WTC11 (cell line): ENCODE results near the gene ACOD1. TPM values are rescaled to one million over a fixed set of nuclear protein-coding genes. Genes with fewer than 3 reads are reported as not detected.

Source experiments
- ATAC-seq: fragments of 200-7000 bp; cut with Tn5 transposase; 2 replicates; pipeline ENCODE4 v1.10.0; 2021; ENCODE audit warnings: mild to moderate bottlenecking, moderate library complexity
- CTCF ChIA-PET: fragments of 300-600 bp; sonication (Branson Sonifier 250); formaldehyde crosslinking; loops from one replicate; lab custom pipeline; 2021; ENCODE audit warnings: antibody characterized with exemption; lab: Charles Lee
- POLR2A ChIA-PET: fragments of 350-600 bp; sonication (Branson Sonifier 250); formaldehyde crosslinking; loops from one replicate; lab custom pipeline; 2021; ENCODE audit warnings: antibody characterized with exemption; lab: Charles Lee
- DNase-seq: peaks from one replicate; pipeline ENCODE4 v3.0.0; 2021; ENCODE audit warnings: low spot score
- H3K27ac Mint-ChIP-seq: 2 replicates; pipeline ENCODE4 v1.8.0; 2021; ENCODE audit warnings: mixed read lengths
- H3K27me3 Mint-ChIP-seq: 2 replicates; pipeline ENCODE4 v1.8.0; 2021; ENCODE audit warnings: low read depth, mild to moderate bottlenecking, moderate library complexity, mixed read lengths
- H3K36me3 Mint-ChIP-seq: 2 replicates; pipeline ENCODE4 v1.8.0; 2021; ENCODE audit warnings: mixed read lengths
- H3K4me1 Mint-ChIP-seq: 2 replicates; pipeline ENCODE4 v1.8.0; 2022; ENCODE audit warnings: mixed read lengths
- H3K4me3 Mint-ChIP-seq: 2 replicates; pipeline ENCODE4 v1.8.0; 2021; ENCODE audit warnings: mild to moderate bottlenecking, moderate library complexity, mixed read lengths
- H3K9me3 Mint-ChIP-seq: 2 replicates; pipeline ENCODE4 v1.8.0; 2021; ENCODE audit warnings: mixed read lengths
- GRHL2 ChIP-seq: fragments of 250-450 bp; sonication (Bioruptor Pico); IDR thresholded peaks from 2 replicates; pipeline ENCODE4 v1.8.0; 2022; ENCODE audit warnings: mild to moderate bottlenecking, moderate library complexity; ENCODE audit not compliant: insufficient replicate concordance, severe bottlenecking
- JUN ChIP-seq: sonication (generic); formaldehyde crosslinking; IDR thresholded peaks from 2 replicates; pipeline ENCODE4 v1.8.0; 2023; ENCODE audit warnings: mild to moderate bottlenecking, missing genetic modification reagents
- MYBL2 ChIP-seq: sonication (generic); formaldehyde crosslinking; IDR thresholded peaks from 2 replicates; pipeline ENCODE4 v1.8.1; 2023; ENCODE audit warnings: mild to moderate bottlenecking, moderate library complexity, missing genetic modification reagents
- TP53 ChIP-seq: sonication (generic); formaldehyde crosslinking; IDR thresholded peaks from 2 replicates; pipeline ENCODE4 v1.8.1; 2023; ENCODE audit warnings: mild to moderate bottlenecking, missing genetic modification reagents
- ZNF232 ChIP-seq: sonication (generic); formaldehyde crosslinking; IDR thresholded peaks from 2 replicates; pipeline ENCODE4 v1.8.0; 2022; ENCODE audit warnings: mild to moderate bottlenecking, missing genetic modification reagents
- ZNF416 ChIP-seq: fragments of 250-450 bp; sonication (Bioruptor Pico); IDR thresholded peaks from 2 replicates; pipeline ENCODE4 v1.9.0; 2021; ENCODE audit warnings: mild to moderate bottlenecking, inconsistent platforms
- ZNF423 ChIP-seq: fragments of 250-450 bp; sonication (Bioruptor Pico); IDR thresholded peaks from 2 replicates; pipeline ENCODE4 v2.1.2; 2022; ENCODE audit warnings: mild to moderate bottlenecking, moderate library complexity
- total RNA-seq: library from RNA; stranded (reverse); gene quantifications from 3 replicates; pipeline ENCODE4 v1.2.3, GENCODE V29; 2021
- TF ChIP-seq, protein P1 (sequence below): fragments of 250-450 bp; sonication (Bioruptor Pico); IDR thresholded peaks from 2 replicates; pipeline ENCODE4 v1.9.0; 2021; ENCODE audit warnings: mild to moderate bottlenecking, borderline replicate concordance
- TF ChIP-seq, protein P2 (sequence below): sonication (generic); formaldehyde crosslinking; IDR thresholded peaks from 2 replicates; pipeline ENCODE4 v1.8.0; 2022; ENCODE audit warnings: mild to moderate bottlenecking, missing genetic modification reagents
- TF ChIP-seq, protein P3 (sequence below): fragments of 250-450 bp; sonication (Bioruptor Pico); IDR thresholded peaks from 2 replicates; pipeline ENCODE4 v1.9.0; 2021; ENCODE audit warnings: moderate library complexity, mild to moderate bottlenecking, inconsistent platforms, borderline replicate concordance
- TF ChIP-seq, protein P4 (sequence below): sonication (generic); formaldehyde crosslinking; IDR thresholded peaks from 2 replicates; pipeline ENCODE4 v1.8.0; 2023; ENCODE audit warnings: mild to moderate bottlenecking, missing genetic modification reagents
- TF ChIP-seq, protein P5 (sequence below): sonication (generic); formaldehyde crosslinking; IDR thresholded peaks from 2 replicates; pipeline ENCODE4 v1.8.0; 2022; ENCODE audit warnings: mild to moderate bottlenecking, missing genetic modification reagents
- TF ChIP-seq, protein P6 (sequence below): fragments of 250-450 bp; sonication (Bioruptor Pico); conservative IDR thresholded peaks from 2 replicates; pipeline ENCODE4 v1.9.0; 2021; ENCODE audit warnings: mild to moderate bottlenecking
- TF ChIP-seq, protein P7 (sequence below): sonication (generic); formaldehyde crosslinking; IDR thresholded peaks from 2 replicates; pipeline ENCODE4 v1.8.0; 2022; ENCODE audit warnings: missing genetic modification reagents
- TF ChIP-seq, protein P8 (sequence below): sonication (generic); formaldehyde crosslinking; IDR thresholded peaks from 2 replicates; pipeline ENCODE4 v1.8.0; 2023; ENCODE audit warnings: missing genetic modification reagents
- TF ChIP-seq, protein P9 (sequence below): sonication (generic); formaldehyde crosslinking; IDR thresholded peaks from 2 replicates; pipeline ENCODE4 v1.8.1; 2023; ENCODE audit warnings: mild to moderate bottlenecking, missing genetic modification reagents

Gene ACOD1
- total RNA-seq, 1 experiment from 2014 or later = not detected

DNA sequence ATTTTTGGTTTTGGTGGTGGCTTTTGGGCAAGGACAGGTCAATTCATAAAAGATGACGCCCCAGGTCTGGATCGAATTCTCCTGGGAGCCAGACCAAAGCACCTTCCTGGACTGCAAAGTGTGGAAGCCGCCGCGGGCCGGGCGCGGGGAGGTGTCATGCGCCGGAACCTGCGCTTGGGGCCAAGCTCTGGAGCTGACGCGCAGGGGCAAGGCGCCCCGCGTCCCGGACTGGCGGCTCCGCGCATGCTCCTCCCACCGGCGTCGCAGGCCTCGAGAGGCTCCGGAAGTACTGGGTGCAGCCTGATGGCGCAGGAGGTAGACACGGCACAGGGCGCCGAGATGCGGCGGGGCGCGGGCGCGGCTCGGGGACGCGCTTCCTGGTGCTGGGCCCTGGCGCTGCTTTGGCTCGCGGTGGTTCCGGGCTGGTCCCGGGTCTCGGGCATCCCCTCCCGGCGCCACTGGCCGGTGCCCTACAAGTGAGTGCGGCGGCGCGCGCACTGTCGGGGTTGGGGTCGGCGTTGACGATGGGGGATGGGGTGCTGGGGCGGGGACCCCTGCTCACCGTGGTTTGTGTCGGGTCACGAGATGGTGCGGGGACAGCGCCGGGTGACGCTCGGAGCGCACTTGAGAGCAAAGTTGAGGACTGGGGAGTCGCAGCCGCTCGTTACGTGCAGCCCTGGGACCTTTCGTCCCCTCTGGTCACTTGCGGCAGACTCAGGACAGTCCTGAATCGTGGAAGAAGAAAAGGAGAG, 43.7 kb downstream of the ACOD1 start, which contains the start of gene CLN5:
Gene CLN5 (plus strand): TSS at position 286 of the 752 bp plus-strand sequence. CDS start 18 bp downstream, at position 304.
- ATAC-seq (peak; percentile 96), DNase-seq (peak; percentile 93)
- Mint-ChIP-seq H3K27me3 (peaks cover 8% of the 10 kb centered on the region; the same call in 1 of the 2 replicates), H3K4me3 (peak within 1 kb of the TSS; percentile 99), H3K9me3 (no peaks in the 10 kb centered on the region), H3K36me3 (peaks cover 7% of the 10 kb centered on the region), H3K4me1 (peaks cover 17% of the 10 kb centered on the region), H3K27ac (peak within 1 kb of the TSS; percentile 97)
- CTCF ChIA-PET = interaction anchor here (0.9 to 3.4 kb wide), 5 partner anchors 10 to 107 kb away, joined by 3 to 19 read pairs (median 3); no protein-coding TSS in a partner anchor
- POLR2A ChIA-PET = interaction anchor here (1.8 kb wide), 1 partner anchor 10 kb away, joined by 5 read pairs; no protein-coding TSS in a partner anchor
- TF ChIP-seq, protein P1, sequence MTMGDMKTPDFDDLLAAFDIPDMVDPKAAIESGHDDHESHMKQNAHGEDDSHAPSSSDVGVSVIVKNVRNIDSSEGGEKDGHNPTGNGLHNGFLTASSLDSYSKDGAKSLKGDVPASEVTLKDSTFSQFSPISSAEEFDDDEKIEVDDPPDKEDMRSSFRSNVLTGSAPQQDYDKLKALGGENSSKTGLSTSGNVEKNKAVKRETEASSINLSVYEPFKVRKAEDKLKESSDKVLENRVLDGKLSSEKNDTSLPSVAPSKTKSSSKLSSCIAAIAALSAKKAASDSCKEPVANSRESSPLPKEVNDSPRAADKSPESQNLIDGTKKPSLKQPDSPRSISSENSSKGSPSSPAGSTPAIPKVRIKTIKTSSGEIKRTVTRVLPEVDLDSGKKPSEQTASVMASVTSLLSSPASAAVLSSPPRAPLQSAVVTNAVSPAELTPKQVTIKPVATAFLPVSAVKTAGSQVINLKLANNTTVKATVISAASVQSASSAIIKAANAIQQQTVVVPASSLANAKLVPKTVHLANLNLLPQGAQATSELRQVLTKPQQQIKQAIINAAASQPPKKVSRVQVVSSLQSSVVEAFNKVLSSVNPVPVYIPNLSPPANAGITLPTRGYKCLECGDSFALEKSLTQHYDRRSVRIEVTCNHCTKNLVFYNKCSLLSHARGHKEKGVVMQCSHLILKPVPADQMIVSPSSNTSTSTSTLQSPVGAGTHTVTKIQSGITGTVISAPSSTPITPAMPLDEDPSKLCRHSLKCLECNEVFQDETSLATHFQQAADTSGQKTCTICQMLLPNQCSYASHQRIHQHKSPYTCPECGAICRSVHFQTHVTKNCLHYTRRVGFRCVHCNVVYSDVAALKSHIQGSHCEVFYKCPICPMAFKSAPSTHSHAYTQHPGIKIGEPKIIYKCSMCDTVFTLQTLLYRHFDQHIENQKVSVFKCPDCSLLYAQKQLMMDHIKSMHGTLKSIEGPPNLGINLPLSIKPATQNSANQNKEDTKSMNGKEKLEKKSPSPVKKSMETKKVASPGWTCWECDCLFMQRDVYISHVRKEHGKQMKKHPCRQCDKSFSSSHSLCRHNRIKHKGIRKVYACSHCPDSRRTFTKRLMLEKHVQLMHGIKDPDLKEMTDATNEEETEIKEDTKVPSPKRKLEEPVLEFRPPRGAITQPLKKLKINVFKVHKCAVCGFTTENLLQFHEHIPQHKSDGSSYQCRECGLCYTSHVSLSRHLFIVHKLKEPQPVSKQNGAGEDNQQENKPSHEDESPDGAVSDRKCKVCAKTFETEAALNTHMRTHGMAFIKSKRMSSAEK (CRISPR knock-in tag) = no peak
- TF ChIP-seq, protein P2, sequence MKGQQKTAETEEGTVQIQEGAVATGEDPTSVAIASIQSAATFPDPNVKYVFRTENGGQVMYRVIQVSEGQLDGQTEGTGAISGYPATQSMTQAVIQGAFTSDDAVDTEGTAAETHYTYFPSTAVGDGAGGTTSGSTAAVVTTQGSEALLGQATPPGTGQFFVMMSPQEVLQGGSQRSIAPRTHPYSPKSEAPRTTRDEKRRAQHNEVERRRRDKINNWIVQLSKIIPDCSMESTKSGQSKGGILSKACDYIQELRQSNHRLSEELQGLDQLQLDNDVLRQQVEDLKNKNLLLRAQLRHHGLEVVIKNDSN (CRISPR knock-in tag) = no peak; the same call in 1 of the 2 replicates
- TF ChIP-seq, protein P3, sequence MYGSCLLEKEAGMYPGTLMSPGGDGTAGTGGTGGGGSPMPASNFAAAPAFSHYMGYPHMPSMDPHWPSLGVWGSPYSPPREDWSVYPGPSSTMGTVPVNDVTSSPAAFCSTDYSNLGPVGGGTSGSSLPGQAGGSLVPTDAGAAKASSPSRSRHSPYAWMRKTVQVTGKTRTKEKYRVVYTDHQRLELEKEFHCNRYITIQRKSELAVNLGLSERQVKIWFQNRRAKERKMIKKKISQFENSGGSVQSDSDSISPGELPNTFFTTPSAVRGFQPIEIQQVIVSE (CRISPR knock-in tag) = no peak
- TF ChIP-seq ZNF232 (CRISPR knock-in tag) (0 out of 2 replicates have a peak, but pooled peaks have one; percentile 66), TP53 (CRISPR knock-in tag) (peak; percentile 89; the same call in 1 of the 2 replicates), MYBL2 (CRISPR knock-in tag) (peak; percentile 45; the same call in 1 of the 2 replicates), GRHL2 (CRISPR knock-in tag) (no peak), ZNF423 (no peak), ZNF416 (CRISPR knock-in tag) (peak; percentile 42; the same call in 1 of the 2 replicates), JUN (no peak; the same call in 1 of the 2 replicates)
- TF ChIP-seq, protein P4, sequence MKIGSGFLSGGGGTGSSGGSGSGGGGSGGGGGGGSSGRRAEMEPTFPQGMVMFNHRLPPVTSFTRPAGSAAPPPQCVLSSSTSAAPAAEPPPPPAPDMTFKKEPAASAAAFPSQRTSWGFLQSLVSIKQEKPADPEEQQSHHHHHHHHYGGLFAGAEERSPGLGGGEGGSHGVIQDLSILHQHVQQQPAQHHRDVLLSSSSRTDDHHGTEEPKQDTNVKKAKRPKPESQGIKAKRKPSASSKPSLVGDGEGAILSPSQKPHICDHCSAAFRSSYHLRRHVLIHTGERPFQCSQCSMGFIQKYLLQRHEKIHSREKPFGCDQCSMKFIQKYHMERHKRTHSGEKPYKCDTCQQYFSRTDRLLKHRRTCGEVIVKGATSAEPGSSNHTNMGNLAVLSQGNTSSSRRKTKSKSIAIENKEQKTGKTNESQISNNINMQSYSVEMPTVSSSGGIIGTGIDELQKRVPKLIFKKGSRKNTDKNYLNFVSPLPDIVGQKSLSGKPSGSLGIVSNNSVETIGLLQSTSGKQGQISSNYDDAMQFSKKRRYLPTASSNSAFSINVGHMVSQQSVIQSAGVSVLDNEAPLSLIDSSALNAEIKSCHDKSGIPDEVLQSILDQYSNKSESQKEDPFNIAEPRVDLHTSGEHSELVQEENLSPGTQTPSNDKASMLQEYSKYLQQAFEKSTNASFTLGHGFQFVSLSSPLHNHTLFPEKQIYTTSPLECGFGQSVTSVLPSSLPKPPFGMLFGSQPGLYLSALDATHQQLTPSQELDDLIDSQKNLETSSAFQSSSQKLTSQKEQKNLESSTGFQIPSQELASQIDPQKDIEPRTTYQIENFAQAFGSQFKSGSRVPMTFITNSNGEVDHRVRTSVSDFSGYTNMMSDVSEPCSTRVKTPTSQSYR (CRISPR knock-in tag) = peak; percentile 80
- TF ChIP-seq, protein P5, sequence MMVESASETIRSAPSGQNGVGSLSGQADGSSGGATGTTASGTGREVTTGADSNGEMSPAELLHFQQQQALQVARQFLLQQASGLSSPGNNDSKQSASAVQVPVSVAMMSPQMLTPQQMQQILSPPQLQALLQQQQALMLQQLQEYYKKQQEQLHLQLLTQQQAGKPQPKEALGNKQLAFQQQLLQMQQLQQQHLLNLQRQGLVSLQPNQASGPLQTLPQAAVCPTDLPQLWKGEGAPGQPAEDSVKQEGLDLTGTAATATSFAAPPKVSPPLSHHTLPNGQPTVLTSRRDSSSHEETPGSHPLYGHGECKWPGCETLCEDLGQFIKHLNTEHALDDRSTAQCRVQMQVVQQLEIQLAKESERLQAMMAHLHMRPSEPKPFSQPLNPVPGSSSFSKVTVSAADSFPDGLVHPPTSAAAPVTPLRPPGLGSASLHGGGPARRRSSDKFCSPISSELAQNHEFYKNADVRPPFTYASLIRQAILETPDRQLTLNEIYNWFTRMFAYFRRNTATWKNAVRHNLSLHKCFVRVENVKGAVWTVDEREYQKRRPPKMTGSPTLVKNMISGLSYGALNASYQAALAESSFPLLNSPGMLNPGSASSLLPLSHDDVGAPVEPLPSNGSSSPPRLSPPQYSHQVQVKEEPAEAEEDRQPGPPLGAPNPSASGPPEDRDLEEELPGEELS (CRISPR knock-in tag) = peak; percentile 95
- TF ChIP-seq, protein P6, sequence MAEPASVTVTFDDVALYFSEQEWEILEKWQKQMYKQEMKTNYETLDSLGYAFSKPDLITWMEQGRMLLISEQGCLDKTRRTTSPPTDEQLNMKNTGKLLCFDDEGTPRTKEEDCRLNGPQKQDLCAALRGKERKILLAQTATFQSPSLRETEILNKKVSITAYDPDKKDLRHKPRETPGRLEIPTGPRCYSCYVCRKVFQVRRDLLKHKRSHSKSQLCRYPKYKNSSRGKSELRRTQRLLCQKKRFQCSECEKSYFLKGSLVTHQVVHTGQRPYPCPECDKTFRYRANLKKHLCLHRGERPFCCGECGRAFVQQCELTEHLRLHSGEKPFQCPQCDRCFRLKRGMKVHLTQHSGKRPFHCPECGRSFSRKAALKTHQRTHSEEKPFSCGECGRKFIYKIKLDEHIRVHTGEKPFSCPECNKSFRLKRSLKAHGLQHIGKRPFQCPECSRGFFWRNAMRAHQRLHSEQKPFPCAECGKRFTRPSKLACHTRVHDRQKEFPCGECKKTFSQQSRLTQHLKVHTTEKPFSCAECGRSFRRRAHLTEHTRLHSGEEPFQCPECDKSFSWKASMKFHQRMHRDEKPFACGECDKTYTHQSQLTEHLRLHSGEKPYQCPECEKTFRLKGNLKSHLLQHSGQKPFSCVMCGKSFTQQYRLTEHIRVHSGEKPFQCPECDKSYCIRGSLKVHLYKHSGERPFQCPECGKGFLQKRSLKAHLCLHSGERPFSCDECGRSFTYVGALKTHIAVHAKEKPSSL (CRISPR knock-in tag) = no peak
- TF ChIP-seq, protein P7, sequence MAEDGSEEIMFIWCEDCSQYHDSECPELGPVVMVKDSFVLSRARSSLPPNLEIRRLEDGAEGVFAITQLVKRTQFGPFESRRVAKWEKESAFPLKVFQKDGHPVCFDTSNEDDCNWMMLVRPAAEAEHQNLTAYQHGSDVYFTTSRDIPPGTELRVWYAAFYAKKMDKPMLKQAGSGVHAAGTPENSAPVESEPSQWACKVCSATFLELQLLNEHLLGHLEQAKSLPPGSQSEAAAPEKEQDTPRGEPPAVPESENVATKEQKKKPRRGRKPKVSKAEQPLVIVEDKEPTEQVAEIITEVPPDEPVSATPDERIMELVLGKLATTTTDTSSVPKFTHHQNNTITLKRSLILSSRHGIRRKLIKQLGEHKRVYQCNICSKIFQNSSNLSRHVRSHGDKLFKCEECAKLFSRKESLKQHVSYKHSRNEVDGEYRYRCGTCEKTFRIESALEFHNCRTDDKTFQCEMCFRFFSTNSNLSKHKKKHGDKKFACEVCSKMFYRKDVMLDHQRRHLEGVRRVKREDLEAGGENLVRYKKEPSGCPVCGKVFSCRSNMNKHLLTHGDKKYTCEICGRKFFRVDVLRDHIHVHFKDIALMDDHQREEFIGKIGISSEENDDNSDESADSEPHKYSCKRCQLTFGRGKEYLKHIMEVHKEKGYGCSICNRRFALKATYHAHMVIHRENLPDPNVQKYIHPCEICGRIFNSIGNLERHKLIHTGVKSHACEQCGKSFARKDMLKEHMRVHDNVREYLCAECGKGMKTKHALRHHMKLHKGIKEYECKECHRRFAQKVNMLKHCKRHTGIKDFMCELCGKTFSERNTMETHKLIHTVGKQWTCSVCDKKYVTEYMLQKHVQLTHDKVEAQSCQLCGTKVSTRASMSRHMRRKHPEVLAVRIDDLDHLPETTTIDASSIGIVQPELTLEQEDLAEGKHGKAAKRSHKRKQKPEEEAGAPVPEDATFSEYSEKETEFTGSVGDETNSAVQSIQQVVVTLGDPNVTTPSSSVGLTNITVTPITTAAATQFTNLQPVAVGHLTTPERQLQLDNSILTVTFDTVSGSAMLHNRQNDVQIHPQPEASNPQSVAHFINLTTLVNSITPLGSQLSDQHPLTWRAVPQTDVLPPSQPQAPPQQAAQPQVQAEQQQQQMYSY = no peak
- TF ChIP-seq, protein P8, sequence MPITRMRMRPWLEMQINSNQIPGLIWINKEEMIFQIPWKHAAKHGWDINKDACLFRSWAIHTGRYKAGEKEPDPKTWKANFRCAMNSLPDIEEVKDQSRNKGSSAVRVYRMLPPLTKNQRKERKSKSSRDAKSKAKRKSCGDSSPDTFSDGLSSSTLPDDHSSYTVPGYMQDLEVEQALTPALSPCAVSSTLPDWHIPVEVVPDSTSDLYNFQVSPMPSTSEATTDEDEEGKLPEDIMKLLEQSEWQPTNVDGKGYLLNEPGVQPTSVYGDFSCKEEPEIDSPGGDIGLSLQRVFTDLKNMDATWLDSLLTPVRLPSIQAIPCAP (CRISPR knock-in tag) = peak; percentile 66; the same call in 1 of the 2 replicates
- TF ChIP-seq, protein P9, sequence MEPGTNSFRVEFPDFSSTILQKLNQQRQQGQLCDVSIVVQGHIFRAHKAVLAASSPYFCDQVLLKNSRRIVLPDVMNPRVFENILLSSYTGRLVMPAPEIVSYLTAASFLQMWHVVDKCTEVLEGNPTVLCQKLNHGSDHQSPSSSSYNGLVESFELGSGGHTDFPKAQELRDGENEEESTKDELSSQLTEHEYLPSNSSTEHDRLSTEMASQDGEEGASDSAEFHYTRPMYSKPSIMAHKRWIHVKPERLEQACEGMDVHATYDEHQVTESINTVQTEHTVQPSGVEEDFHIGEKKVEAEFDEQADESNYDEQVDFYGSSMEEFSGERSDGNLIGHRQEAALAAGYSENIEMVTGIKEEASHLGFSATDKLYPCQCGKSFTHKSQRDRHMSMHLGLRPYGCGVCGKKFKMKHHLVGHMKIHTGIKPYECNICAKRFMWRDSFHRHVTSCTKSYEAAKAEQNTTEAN (CRISPR knock-in tag) = no peak
